ENCODE results near the gene UTY. TPM values are rescaled to one million over a fixed set of nuclear protein-coding genes. Genes with fewer than 3 reads are reported as not detected.

UTY gene
- total and polyA plus RNA-seq, 9 donors: 0.03 TPM; not detected in 8

GRCh38 chrY:13415556-13415955 is 64.3 kb downstream of the UTY start:
- Histone ChIP-seq H3K36me3 (no peaks in the 10 kb centered on the region), H3K4me3 (no peak overlapping the region), H3K27me3 (no peaks in the 10 kb centered on the region), H3K9me3 (no peaks in the 10 kb centered on the region), H3K4me1 (ENCODE audit: insufficient read depth) (no peaks in the 10 kb centered on the region), H3K27ac (no peak overlapping the region)
- no peak for DNase-seq
- no peak for TF ChIP-seq POLR2A (IDR thresholded peaks at IDR 0.05)
- TF ChIP-seq, protein P1, sequence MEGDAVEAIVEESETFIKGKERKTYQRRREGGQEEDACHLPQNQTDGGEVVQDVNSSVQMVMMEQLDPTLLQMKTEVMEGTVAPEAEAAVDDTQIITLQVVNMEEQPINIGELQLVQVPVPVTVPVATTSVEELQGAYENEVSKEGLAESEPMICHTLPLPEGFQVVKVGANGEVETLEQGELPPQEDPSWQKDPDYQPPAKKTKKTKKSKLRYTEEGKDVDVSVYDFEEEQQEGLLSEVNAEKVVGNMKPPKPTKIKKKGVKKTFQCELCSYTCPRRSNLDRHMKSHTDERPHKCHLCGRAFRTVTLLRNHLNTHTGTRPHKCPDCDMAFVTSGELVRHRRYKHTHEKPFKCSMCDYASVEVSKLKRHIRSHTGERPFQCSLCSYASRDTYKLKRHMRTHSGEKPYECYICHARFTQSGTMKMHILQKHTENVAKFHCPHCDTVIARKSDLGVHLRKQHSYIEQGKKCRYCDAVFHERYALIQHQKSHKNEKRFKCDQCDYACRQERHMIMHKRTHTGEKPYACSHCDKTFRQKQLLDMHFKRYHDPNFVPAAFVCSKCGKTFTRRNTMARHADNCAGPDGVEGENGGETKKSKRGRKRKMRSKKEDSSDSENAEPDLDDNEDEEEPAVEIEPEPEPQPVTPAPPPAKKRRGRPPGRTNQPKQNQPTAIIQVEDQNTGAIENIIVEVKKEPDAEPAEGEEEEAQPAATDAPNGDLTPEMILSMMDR (IDR thresholded peaks at IDR 0.05): no peak
- TF ChIP-seq EP300 (IDR thresholded peaks at IDR 0.05): no peak
- intact Hi-C loops (cut with DNase I): no loop called here

DNA sequence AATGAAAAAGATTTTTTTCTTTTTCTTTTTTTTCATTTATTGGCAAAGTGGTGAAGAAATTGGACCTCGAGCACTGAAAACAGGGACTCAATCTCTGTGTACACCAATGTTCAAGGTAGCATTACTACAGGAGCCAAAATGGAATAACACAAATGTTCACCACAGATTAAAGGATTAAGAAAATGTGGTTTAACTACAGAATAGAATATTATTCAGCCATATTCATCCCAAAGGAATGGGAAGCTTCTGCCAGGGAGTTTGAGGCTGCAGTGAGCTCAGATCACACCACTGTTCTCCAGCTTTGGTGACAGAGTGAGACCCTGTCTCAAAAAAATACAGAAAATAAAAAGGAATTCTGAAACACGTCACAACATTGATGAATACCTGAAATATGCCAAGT is 81.0 kb downstream of the UTY start:
- intact Hi-C loops (cut with DNase I): no loop called here
- TF ChIP-seq, protein P1 (IDR thresholded peaks at IDR 0.05): no peak
- TF ChIP-seq EP300 (IDR thresholded peaks at IDR 0.05): no peak
- no peak for TF ChIP-seq POLR2A (IDR thresholded peaks at IDR 0.05)
- Histone ChIP-seq H3K36me3 (no peaks in the 10 kb centered on the region), H3K27ac (no peak overlapping the region), H3K4me1 (ENCODE audit: insufficient read depth) (no peaks in the 10 kb centered on the region), H3K27me3 (no peaks in the 10 kb centered on the region), H3K4me3 (no peak overlapping the region), H3K9me3 (no peaks in the 10 kb centered on the region)
- WGBS, 3 donors: no CpG with 5 or more reads among the region's 2 CpGs
- no peak for DNase-seq

DNA sequence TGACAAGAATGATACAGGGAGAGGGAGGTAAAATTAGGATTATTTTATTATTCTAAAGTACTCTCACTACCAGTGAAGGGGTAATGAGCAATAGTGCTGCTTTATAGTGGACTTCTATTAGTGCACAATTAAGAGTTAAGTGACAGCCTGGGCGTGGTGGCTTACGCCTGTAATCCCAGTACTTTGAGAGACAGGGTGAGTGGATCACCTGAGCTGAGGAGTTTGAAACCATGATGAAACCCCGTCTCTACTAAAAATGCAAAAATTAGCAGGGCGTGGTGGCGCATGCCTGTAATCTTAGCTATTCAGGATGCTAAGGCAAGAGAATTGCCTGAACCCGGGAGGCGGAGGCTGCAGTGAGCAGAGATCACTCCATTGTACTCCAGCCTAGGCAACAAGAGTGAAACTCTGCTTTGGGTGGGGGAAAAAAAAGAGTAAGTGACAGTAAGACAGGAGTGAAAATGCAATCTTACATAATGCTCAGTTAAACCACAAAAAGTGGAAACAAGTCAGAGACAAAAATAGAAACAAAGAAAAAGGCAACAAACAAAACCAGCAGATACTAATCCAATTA is 98.6 kb downstream of the UTY start:
- TF ChIP-seq EP300 (IDR thresholded peaks at IDR 0.05) (no peak), POLR2A (IDR thresholded peaks at IDR 0.05) (no peak)
- TF ChIP-seq, protein P1 (IDR thresholded peaks at IDR 0.05): no peak
- intact Hi-C loops (cut with DNase I): no loop called here
- no CpG with 5 or more reads among the region's 7 CpGs for WGBS, 3 donors
- no peaks in the 10 kb centered on the region for H3K36me3 ChIP-seq
- H3K4me1 ChIP-seq (ENCODE audit: insufficient read depth): no peaks in the 10 kb centered on the region
- H3K4me3 ChIP-seq: no peak overlapping the region
- no peaks in the 10 kb centered on the region for H3K9me3 ChIP-seq
- H3K27ac ChIP-seq: no peak overlapping the region
- no peaks in the 10 kb centered on the region for H3K27me3 ChIP-seq
- DNase-seq: no peak

- Histone ChIP-seq H3K27me3 (no peaks in the 10 kb centered on the region), H3K36me3 (no peaks in the 10 kb centered on the region), H3K4me1 (ENCODE audit: insufficient read depth) (no peaks in the 10 kb centered on the region), H3K4me3 (no peak overlapping the region), H3K27ac (no peak overlapping the region), H3K9me3 (no peaks in the 10 kb centered on the region)
- intact Hi-C loops (cut with DNase I): no loop called here
- TF ChIP-seq POLR2A (IDR thresholded peaks at IDR 0.05) (no peak), EP300 (IDR thresholded peaks at IDR 0.05) (no peak)
- TF ChIP-seq, protein P1 (IDR thresholded peaks at IDR 0.05): no peak
- no peak for DNase-seq
- WGBS, 3 donors: no CpG with 5 or more reads among the region's 6 CpGs
Observed at GRCh38 chrY:13370868-13371800, 108.7 kb downstream of the UTY start.
